Colon (tissue), 2 donors: ENCODE results near the gene ARFGAP1.

Experiments used
- FAIRE-seq: peaks from 2 replicates; lab custom pipeline; 2012; peaks lifted over from hg19 to GRCh38; lab: Jason Lieb, UNC
- donor health status: control.
- donor health status: control.

Gene ARFGAP1

GRCh38 chr20:63261060-63261794, 11.4 kb upstream of the ARFGAP1 start:
- FAIRE-seq: no peak

GRCh38 chr20:63261795-63262528, 10.7 kb upstream of the ARFGAP1 start:
- no peak for FAIRE-seq

GRCh38 chr20:63262836-63263235, 9.8 kb upstream of the ARFGAP1 start:
- no peak for FAIRE-seq

- no peak for FAIRE-seq
Observed at GRCh38 chr20:63264000-63264399, 8.6 kb upstream of the ARFGAP1 start.

GRCh38 chr20:63264519-63264918, 8.1 kb upstream of the ARFGAP1 start:
- FAIRE-seq: no peak

- FAIRE-seq: no peak
Observed at GRCh38 chr20:63265891-63266515, 6.6 kb upstream of the ARFGAP1 start.

GRCh38 chr20:63267691-63268090, 4.9 kb upstream of the ARFGAP1 start:
- FAIRE-seq: no peak

- FAIRE-seq: no peak
Observed at GRCh38 chr20:63268256-63268655, 4.4 kb upstream of the ARFGAP1 start.

GRCh38 chr20:63268671-63269439, 3.8 kb upstream of the ARFGAP1 start:
- FAIRE-seq: no peak

GRCh38 chr20:63269724-63270123, 2.9 kb upstream of the ARFGAP1 start:
- no peak for FAIRE-seq

GRCh38 chr20:63270606-63271325, 1.8 kb upstream of the ARFGAP1 start:
- no peak for FAIRE-seq

- no peak for FAIRE-seq
Observed at GRCh38 chr20:63273059-63273579, 506 bp downstream of the ARFGAP1 start.

- FAIRE-seq: no peak
Observed at GRCh38 chr20:63273635-63274380, 1.2 kb downstream of the ARFGAP1 start.

GRCh38 chr20:63274381-63275228, 2.0 kb downstream of the ARFGAP1 start:
- FAIRE-seq: no peak

GRCh38 chr20:63275825-63276224, 3.2 kb downstream of the ARFGAP1 start:
- FAIRE-seq: no peak

- FAIRE-seq: no peak
Observed at GRCh38 chr20:63276956-63277355, 4.3 kb downstream of the ARFGAP1 start.

- no peak for FAIRE-seq
Observed at GRCh38 chr20:63277466-63278272, 5.1 kb downstream of the ARFGAP1 start.

GRCh38 chr20:63278661-63279060, 6.0 kb downstream of the ARFGAP1 start:
- FAIRE-seq: no peak

- no peak for FAIRE-seq
Observed at GRCh38 chr20:63279931-63280330, 7.3 kb downstream of the ARFGAP1 start.
